Dermis blood vessel endothelial cell (primary cell): ENCODE measurements around the gene OMG. TPM values are rescaled to one million over a fixed set of nuclear protein-coding genes. Genes with fewer than 3 reads are reported as not detected.

Experiments
- DNase-seq: peaks from one replicate; pipeline ENCODE4 v3.0.0; 2010
- total RNA-seq: library from RNA; depleted of rRNA; stranded (reverse); fragments of >200 nt; gene quantifications from 2 replicates; pipeline ENCODE4 v1.2.3, GENCODE V29; 2014

The OMG gene
- total RNA-seq, 1 donor from 2014 or later, result 4.4 TPM

DNA sequence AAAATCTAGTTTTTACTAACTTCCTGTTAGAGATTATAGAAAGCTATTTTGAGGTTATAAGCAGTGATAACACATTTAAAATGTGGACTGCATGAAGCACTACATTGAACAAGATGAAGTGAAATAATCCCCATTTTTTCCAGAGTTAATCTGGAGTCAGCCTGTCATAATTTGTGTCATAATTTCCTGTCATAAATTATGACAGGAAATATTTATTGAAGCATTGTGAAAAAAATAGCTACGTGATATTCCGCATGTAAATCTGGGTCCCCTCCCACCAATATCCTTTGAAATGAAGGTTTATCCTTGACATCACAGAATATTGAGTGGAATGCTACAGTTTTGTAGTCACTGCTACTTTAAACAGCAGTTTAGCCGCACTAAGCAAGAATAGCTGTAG, 40.1 kb downstream of the OMG start:
- DNase-seq, result peak; percentile 50

DNA sequence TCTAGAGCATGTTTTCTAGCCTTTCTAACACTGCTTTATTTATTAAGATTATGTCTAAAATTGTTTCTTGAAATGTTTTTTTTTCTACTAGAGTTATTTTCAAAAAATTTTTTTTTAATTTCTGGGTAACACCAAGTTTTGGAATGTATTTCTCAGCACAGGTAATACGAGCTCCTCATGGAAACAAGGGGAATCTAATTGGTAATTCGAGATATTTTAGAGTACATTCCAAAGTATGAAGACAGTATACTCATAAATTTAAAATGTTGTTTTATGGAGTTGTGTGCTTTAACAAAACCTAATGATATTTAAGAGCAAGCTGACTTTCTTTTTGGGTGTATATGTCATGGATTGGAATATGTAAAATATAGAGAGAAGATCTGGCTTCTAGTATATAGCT, 42.4 kb downstream of the OMG start:
- no peak for DNase-seq

DNA sequence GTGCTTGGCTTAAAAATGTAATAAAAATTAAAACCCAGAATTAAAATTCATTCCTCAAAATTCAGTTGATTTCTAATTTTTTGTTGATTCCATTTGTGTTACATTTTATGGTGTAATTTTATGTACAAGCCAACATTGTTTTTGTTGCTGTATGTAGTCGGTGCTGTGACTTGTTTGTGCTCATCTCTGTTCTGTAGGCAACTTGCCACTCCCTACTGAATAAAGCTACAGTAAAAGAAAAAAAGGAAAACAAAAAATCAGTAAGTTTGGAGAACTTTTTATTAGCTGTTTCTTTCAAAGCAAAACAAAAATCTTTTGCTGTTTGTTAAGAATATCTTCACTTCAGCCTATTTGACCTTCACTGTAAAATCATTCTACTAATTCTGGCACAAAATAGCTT, 44.3 kb downstream of the OMG start:
- DNase-seq, result no peak

DNA sequence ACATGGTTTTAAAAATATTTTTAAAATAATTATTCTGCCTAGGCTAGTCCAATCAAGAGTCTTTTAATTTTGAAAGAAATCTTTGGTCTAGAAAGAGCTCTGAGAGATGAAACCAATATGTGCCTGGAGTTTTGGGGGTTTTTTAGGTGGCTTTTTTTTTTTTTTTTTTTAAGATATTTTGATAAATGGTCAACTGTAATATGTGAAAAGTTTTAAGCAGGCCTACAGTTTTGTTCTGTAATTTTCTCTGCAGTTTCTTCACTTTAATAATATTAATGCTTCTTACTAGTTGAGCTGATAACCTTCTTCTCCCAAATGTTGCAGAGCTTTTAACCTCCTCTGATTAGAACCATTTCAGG, 45.1 kb downstream of the OMG start:
- no peak for DNase-seq

DNA sequence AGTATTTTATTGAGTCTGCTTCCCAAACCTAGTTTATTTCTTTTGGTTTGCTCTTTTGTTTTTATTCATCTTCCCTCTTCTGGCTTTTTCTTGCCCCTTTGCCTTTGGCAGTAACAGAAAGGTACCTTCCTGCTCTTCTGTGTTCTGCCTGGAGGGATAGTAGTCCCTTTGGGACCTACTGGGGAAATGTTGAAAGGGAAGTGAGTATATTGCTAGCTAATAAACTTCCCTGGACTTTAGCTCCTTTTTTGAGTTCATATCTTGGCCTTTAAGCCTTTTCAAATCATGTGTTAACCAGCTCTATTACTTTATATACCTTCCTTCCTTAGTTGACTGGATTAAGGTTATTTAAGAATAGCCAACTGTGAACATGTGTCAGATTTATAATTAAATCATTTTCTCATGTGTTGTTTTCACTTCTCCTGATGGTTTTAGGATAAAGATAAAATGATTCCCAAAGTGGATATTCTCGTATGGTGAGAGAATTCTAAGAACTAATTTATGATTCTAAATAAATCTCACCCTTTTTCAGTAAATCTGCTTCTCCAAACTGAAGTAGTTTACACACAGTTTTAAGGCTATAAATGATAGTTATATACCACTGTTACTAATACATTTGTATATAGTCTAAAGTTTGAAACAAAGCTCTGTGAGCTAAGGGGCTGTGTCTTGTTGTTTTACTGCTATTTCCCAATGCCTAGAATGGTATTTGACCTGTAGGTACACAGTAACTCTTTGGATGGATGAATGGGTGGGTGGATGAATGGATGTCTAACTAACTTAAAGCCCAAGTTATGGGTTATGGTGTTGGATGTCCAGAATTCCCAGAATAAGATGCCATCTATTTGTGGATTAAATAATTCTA, 45.7 kb downstream of the OMG start:
- DNase-seq, result no peak

DNA sequence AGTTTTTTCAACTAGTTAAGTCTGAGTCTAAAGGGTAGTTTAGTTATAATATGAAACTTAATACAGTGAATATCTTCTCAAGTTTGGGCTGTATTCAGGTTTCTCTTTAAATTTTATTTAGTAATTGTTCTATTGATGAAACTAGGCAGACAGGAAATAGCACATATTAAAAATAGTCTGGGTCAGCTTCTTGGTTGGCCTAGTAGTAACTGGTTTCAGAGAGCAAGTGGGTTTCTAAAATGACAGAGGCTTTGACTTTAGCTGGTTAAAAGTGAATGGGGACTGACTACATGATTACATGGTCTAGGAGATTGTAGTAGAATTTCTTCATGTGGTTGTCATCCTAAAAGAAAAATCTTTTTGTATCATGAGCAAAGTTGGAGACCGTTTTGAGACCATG, 46.8 kb downstream of the OMG start:
- DNase-seq, result no peak

DNA sequence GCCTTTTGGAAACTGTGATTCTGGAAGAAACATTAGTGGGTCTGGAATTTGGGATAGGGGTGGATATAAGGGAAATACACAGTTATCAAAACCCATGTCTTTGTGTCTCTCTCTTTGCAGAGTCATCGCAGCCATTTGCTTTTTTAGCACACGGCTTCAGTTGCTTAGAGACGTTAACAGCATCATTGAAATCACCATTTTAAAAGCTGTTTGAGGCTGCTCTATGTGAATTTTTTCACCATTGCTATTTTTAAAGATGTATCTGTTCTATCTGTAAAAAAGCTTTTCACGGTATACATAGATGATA, 47.3 kb downstream of the OMG start:
- DNase-seq, result no peak

DNA sequence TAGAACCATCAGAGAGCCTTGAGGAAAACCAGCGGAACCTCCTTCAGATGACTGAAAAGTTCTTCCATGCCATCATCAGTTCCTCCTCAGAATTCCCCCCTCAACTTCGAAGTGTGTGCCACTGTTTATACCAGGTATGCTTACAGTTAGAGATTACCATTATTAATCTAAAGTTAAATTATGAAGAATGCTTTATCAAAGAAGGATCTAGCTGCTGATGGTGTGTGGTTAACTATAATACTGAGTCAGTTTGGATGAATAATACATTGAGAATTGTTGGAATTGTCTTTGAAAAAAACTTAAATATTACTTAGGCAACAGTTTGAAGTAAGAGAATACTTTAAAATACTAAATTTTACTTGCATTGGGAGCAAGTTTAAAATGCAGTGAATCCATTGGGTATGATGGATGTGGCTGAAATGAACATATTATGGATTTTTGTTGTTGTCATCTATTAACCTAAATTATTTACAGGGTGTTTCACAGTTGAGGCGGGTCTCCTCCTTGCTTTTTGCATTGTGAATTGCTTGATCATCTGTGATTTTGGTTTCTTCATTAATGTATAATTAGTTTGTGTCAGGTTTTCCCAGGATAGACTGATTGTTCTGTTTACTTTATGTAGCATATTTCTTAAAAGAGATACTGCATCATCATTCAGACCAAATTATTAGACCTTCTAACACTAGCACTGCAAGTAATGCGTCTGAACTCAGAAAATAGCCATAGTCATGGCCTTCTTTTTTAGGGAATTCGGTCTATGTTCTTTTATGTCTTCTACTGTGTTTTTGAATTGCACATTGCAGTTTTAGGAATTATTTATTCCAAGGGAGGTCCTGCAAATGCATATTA, 47.8 kb downstream of the OMG start:
- DNase-seq, result no peak

Other genes starting within 250 kb of the OMG start
- gene NF1, start 202.3 kb downstream of the OMG start, total RNA-seq, result 36.9 and 39.1 TPM in 2 replicates
- under 0.01 and 0.19 TPM in 2 replicates for gene EVI2B, start 16.8 kb upstream of the OMG start, total RNA-seq
- 0.23 TPM in 1 of 2 replicates, not detected in the other for gene EVI2A, start 24.4 kb upstream of the OMG start, total RNA-seq
- 0.05 and 0.17 TPM in 2 replicates for gene RAB11FIP4, start 94.4 kb upstream of the OMG start, total RNA-seq